ENCODE data around the gene PIGU.

Gene PIGU

GRCh38 chr20:34566978-34567891 is 109.7 kb downstream of the PIGU start:
- WGBS, 2 experiments (ENCODE audit: insufficient coverage in 2 of 2) = 72 to 91% methylated on average over 3 to 6 of the region's 9 CpGs
- Histone ChIP-seq H3K4me1 (ENCODE audit: control insufficient read depth, insufficient read depth, low read length, poor library complexity, severe bottlenecking) (peaks cover 19% of the 10 kb centered on the region), H3K4me3 (ENCODE audit: extremely low read depth, insufficient read depth, low read length, poor library complexity, severe bottlenecking) (no peak overlapping the region), H3K27ac (ENCODE audit: low read depth, low read length, severe bottlenecking) (no peak overlapping the region), H3K36me3 (ENCODE audit: control insufficient read depth, insufficient read depth, low read length) (no peaks in the 10 kb centered on the region), H3K9me3 (ENCODE audit: control insufficient read depth, low read length) (no peaks in the 10 kb centered on the region)

- no peaks in the 10 kb centered on the region for H3K36me3 ChIP-seq (ENCODE audit: control insufficient read depth, insufficient read depth, low read length)
- H3K9me3 ChIP-seq (ENCODE audit: control insufficient read depth, low read length) = no peaks in the 10 kb centered on the region
- H3K4me3 ChIP-seq (ENCODE audit: extremely low read depth, insufficient read depth, low read length, poor library complexity, severe bottlenecking) = no peak overlapping the region
- H3K27ac ChIP-seq (ENCODE audit: low read depth, low read length, severe bottlenecking) = no peak overlapping the region
- peaks cover 6% of the 10 kb centered on the region for H3K4me1 ChIP-seq (ENCODE audit: control insufficient read depth, insufficient read depth, low read length, poor library complexity, severe bottlenecking)
- WGBS, 2 experiments (ENCODE audit: insufficient coverage in 2 of 2) = 79 to 98% methylated on average over 6 to 7 of the region's 7 CpGs
These were observed 112.1 kb downstream of the PIGU start for GRCh38 chr20:34564833-34565232.

- no peak overlapping the region for H3K4me3 ChIP-seq (ENCODE audit: extremely low read depth, insufficient read depth, low read length, poor library complexity, severe bottlenecking)
- 61 to 83% methylated on average over 3 to 4 of the region's 5 CpGs for WGBS, 2 experiments (ENCODE audit: insufficient coverage in 2 of 2)
- H3K9me3 ChIP-seq (ENCODE audit: control insufficient read depth, low read length) = no peaks in the 10 kb centered on the region
- peaks cover 6% of the 10 kb centered on the region for H3K4me1 ChIP-seq (ENCODE audit: control insufficient read depth, insufficient read depth, low read length, poor library complexity, severe bottlenecking)
- H3K36me3 ChIP-seq (ENCODE audit: control insufficient read depth, insufficient read depth, low read length) = no peaks in the 10 kb centered on the region
- H3K27ac ChIP-seq (ENCODE audit: low read depth, low read length, severe bottlenecking) = no peak overlapping the region
These were observed 114.3 kb downstream of the PIGU start for GRCh38 chr20:34562641-34563040.

GRCh38 chr20:34561661-34562060 is 115.2 kb downstream of the PIGU start:
- 94 to 95% methylated on average over 9 to 10 of the region's 10 CpGs for WGBS, 2 experiments (ENCODE audit: insufficient coverage in 2 of 2)
- Histone ChIP-seq H3K36me3 (ENCODE audit: control insufficient read depth, insufficient read depth, low read length) (no peaks in the 10 kb centered on the region), H3K27ac (ENCODE audit: low read depth, low read length, severe bottlenecking) (no peak overlapping the region), H3K9me3 (ENCODE audit: control insufficient read depth, low read length) (no peaks in the 10 kb centered on the region), H3K4me1 (ENCODE audit: control insufficient read depth, insufficient read depth, low read length, poor library complexity, severe bottlenecking) (peaks cover 6% of the 10 kb centered on the region), H3K4me3 (ENCODE audit: extremely low read depth, insufficient read depth, low read length, poor library complexity, severe bottlenecking) (no peak overlapping the region)

- Histone ChIP-seq H3K36me3 (ENCODE audit: control insufficient read depth, insufficient read depth, low read length) (no peaks in the 10 kb centered on the region), H3K9me3 (ENCODE audit: control insufficient read depth, low read length) (no peaks in the 10 kb centered on the region), H3K4me3 (ENCODE audit: extremely low read depth, insufficient read depth, low read length, poor library complexity, severe bottlenecking) (no peak overlapping the region), H3K4me1 (ENCODE audit: control insufficient read depth, insufficient read depth, low read length, poor library complexity, severe bottlenecking) (peaks cover 6% of the 10 kb centered on the region), H3K27ac (ENCODE audit: low read depth, low read length, severe bottlenecking) (no peak overlapping the region)
- WGBS, 2 experiments (ENCODE audit: insufficient coverage in 2 of 2) = 96 to 97% methylated on average over 4 to 5 of the region's 7 CpGs
These were observed 116.3 kb downstream of the PIGU start for GRCh38 chr20:34560614-34561013.

- Histone ChIP-seq H3K4me1 (ENCODE audit: control insufficient read depth, insufficient read depth, low read length, poor library complexity, severe bottlenecking) (peaks cover 6% of the 10 kb centered on the region), H3K9me3 (ENCODE audit: control insufficient read depth, low read length) (no peaks in the 10 kb centered on the region), H3K4me3 (ENCODE audit: extremely low read depth, insufficient read depth, low read length, poor library complexity, severe bottlenecking) (no peak overlapping the region), H3K36me3 (ENCODE audit: control insufficient read depth, insufficient read depth, low read length) (no peaks in the 10 kb centered on the region), H3K27ac (ENCODE audit: low read depth, low read length, severe bottlenecking) (no peak overlapping the region)
- WGBS, 2 experiments (ENCODE audit: insufficient coverage in 2 of 2) = 80 to 92% methylated on average over 2 to 8 of the region's 12 CpGs
These were observed 116.8 kb downstream of the PIGU start for GRCh38 chr20:34560141-34560523.

- H3K4me3 ChIP-seq (ENCODE audit: extremely low read depth, insufficient read depth, low read length, poor library complexity, severe bottlenecking) = peak overlapping the region; percentile 54
- no peak overlapping the region for H3K27ac ChIP-seq (ENCODE audit: low read depth, low read length, severe bottlenecking)
These were observed 117.4 kb downstream of the PIGU start for GRCh38 chr20:34559311-34560140.

GRCh38 chr20:34558320-34559218 is 118.3 kb downstream of the PIGU start, which contains the start of gene MAP1LC3A:
Gene MAP1LC3A, plus strand, starts transcription at chr20:34558718. Its CDS starts 151 bp downstream, at chr20:34558869.
- Histone ChIP-seq H3K9me3 (ENCODE audit: control insufficient read depth, low read length) (no peaks in the 10 kb centered on the region), H3K36me3 (ENCODE audit: control insufficient read depth, insufficient read depth, low read length) (no peaks in the 10 kb centered on the region), H3K4me3 (ENCODE audit: extremely low read depth, insufficient read depth, low read length, poor library complexity, severe bottlenecking) (peak within 1 kb of the TSS; percentile 54), H3K27ac (ENCODE audit: low read depth, low read length, severe bottlenecking) (peak within 1 kb of the TSS; percentile 84), H3K4me1 (ENCODE audit: control insufficient read depth, insufficient read depth, low read length, poor library complexity, severe bottlenecking) (no peaks in the 10 kb centered on the region)
- WGBS, 2 experiments (ENCODE audit: insufficient coverage in 2 of 2) = 6 to 7% methylated on average over 83 to 91 of the region's 103 CpGs

More at GRCh38 chr20:34559311-34560140, 117.4 kb downstream of the PIGU start:
- Histone ChIP-seq H3K36me3 (ENCODE audit: control insufficient read depth, insufficient read depth, low read length) (no peaks in the 10 kb centered on the region), H3K9me3 (ENCODE audit: control insufficient read depth, low read length) (no peaks in the 10 kb centered on the region), H3K4me1 (ENCODE audit: control insufficient read depth, insufficient read depth, low read length, poor library complexity, severe bottlenecking) (peaks cover 3% of the 10 kb centered on the region)
- WGBS, 2 experiments (ENCODE audit: insufficient coverage in 2 of 2) = 71 to 78% methylated on average over 37 of the region's 43 CpGs

- Histone ChIP-seq H3K9me3 (ENCODE audit: control insufficient read depth, low read length) (no peaks in the 10 kb centered on the region), H3K4me1 (ENCODE audit: control insufficient read depth, insufficient read depth, low read length, poor library complexity, severe bottlenecking) (no peaks in the 10 kb centered on the region), H3K36me3 (ENCODE audit: control insufficient read depth, insufficient read depth, low read length) (no peaks in the 10 kb centered on the region), H3K4me3 (ENCODE audit: extremely low read depth, insufficient read depth, low read length, poor library complexity, severe bottlenecking) (peak overlapping the region; percentile 54), H3K27ac (ENCODE audit: low read depth, low read length, severe bottlenecking) (peak overlapping the region; percentile 53)
- 79 to 89% methylated on average over 10 to 11 of the region's 11 CpGs for WGBS, 2 experiments (ENCODE audit: insufficient coverage in 2 of 2)
These were observed 119.0 kb downstream of the PIGU start for GRCh38 chr20:34557936-34558319.

- no peak overlapping the region for H3K27ac ChIP-seq (ENCODE audit: low read depth, low read length, severe bottlenecking)
These were observed 123.5 kb downstream of the PIGU start for GRCh38 chr20:34553366-34553867.

More at GRCh38 chr20:34553366-34553867, 123.5 kb downstream of the PIGU start:
- Histone ChIP-seq H3K4me1 (ENCODE audit: control insufficient read depth, insufficient read depth, low read length, poor library complexity, severe bottlenecking) (no peaks in the 10 kb centered on the region), H3K36me3 (ENCODE audit: control insufficient read depth, insufficient read depth, low read length) (no peaks in the 10 kb centered on the region), H3K9me3 (ENCODE audit: control insufficient read depth, low read length) (no peaks in the 10 kb centered on the region), H3K4me3 (ENCODE audit: extremely low read depth, insufficient read depth, low read length, poor library complexity, severe bottlenecking) (no peak overlapping the region)
- 56 to 79% methylated on average over 2 to 3 of the region's 4 CpGs for WGBS, 2 experiments (ENCODE audit: insufficient coverage in 2 of 2)
